Upper lobe of left lung (tissue), 6 donors: Measurements from ENCODE around the gene TMEM126B. TPM values are rescaled to one million over a fixed set of nuclear protein-coding genes. Genes with fewer than 3 reads are reported as not detected.

Experiments
- ATAC-seq, 2 donors: fragments of 200-7000 bp; cut with Tn5 transposase; one replicate each; pipeline ENCODE4 v1.9.1; 2022; ENCODE audit warnings: mild to moderate bottlenecking in 2 of 2, moderate library complexity in 2 of 2; ENCODE audit not compliant: low FRiP score in 2 of 2
- DNase-seq, 2 donors: peaks; one replicate each; pipeline ENCODE4 v3.0.0-alpha.2; 2019 to 2020
- H3K27ac ChIP-seq, 4 donors: fragments of 200-600 bp; sonication (generic); one replicate each; pipeline ENCODE4 v1.5.1; 2016 to 2019
- H3K27me3 ChIP-seq, 4 donors: fragments of 200-600 bp; sonication (generic); one replicate each; pipeline ENCODE4 v1.5.1; 2017 to 2019
- H3K36me3 ChIP-seq, 4 donors: fragments of 200-600 bp; sonication (generic); one replicate each; pipeline ENCODE4 v1.5.1; 2016 to 2019
- H3K4me1 ChIP-seq, 4 donors: fragments of 200-600 bp; sonication (generic); one replicate each; pipeline ENCODE4 v1.5.1; 2018 to 2019
- H3K4me3 ChIP-seq, 4 donors: fragments of 200-600 bp; sonication (generic); one replicate each; pipeline ENCODE4 v1.5.1; 2017 to 2019; ENCODE audit warnings: mild to moderate bottlenecking in 2 of 4, moderate library complexity in 1 of 4
- H3K9me3 ChIP-seq, 4 donors: fragments of 200-600 bp; sonication (generic); one replicate each; pipeline ENCODE4 v1.5.1; 2018 to 2019
- CTCF ChIP-seq, 6 experiments: fragments of 450-650 bp in 4 of 6; fragments of 200-600 bp in 2 of 6; sonication (generic) in 2 of 6; IDR thresholded peaks; one replicate each; pipeline ENCODE4 v1.5.1; 2016 to 2019; ENCODE audit warnings: antibody characterized with exemption in 6 of 6
- EP300 ChIP-seq, 4 donors: sonication (generic); formaldehyde crosslinking; IDR thresholded peaks; one replicate each; pipeline ENCODE4 v1.5.1; 2017; ENCODE audit warnings: antibody characterized with exemption in 4 of 4, control low read depth in 2 of 4
- POLR2A ChIP-seq, 4 donors: fragments of 450-650 bp; IDR thresholded peaks; one replicate each; pipeline ENCODE4 v1.5.1; 2016 to 2017; ENCODE audit warnings: antibody characterized with exemption in 4 of 4, mild to moderate bottlenecking in 2 of 4
- POLR2AphosphoS5 ChIP-seq, 2 donors: sonication (generic); formaldehyde crosslinking; IDR thresholded peaks; one replicate each; pipeline ENCODE4 v1.5.1; 2017; ENCODE audit warnings: antibody characterized with exemption in 2 of 2
- WGBS, 2 donors: methylation state at CpG; one replicate each; pipeline ENCODE4 v1.1.5; 2017 to 2018; 5-methylcytosine and 5-hydroxymethylcytosine counted together
- total RNA-seq, 6 donors: library from RNA; depleted of rRNA in 4 of 6; stranded (reverse); fragments of >200 nt in 4 of 6; gene quantifications; one replicate each; pipeline versions ENCODE4 v1.1.0 to v1.2.1, GENCODE V29; 2016 to 2021
- donor health status: DM: no; HTN: no; CAD: no; lungs with moderate emphysema.
- donor health status: DM: no; HTN: yes; CAD: no; lungs with severe emphysema.

TMEM126B gene
- total RNA-seq, 6 donors from 2014 or later, result 19.3 to 72.6 (median 44.8) TPM

- no peaks in the 10 kb centered on the region for H3K27me3 ChIP-seq
- ATAC-seq (no peak), DNase-seq (no peak)
- H3K9me3 ChIP-seq, result no peaks in the 10 kb centered on the region
- 86 to 96% methylated on average over 3 of the region's 3 CpGs for WGBS, 2 donors
- H3K36me3 ChIP-seq, result no peaks in the 10 kb centered on the region
- TF ChIP-seq POLR2AphosphoS5 (IDR thresholded peaks at IDR 0.05) (no peak), POLR2A (IDR thresholded peaks at IDR 0.05) (no peak), EP300 (IDR thresholded peaks at IDR 0.05) (no peak), CTCF (IDR thresholded peaks at IDR 0.05) (no peak)
- no peak overlapping the region for H3K4me3 ChIP-seq
- H3K4me1 ChIP-seq, result no peaks in the 10 kb centered on the region
- H3K27ac ChIP-seq, result no peak overlapping the region
Observed at GRCh38 chr11:85673393-85673792, 45.0 kb downstream of the TMEM126B start.

GRCh38 chr11:85679576-85679975 lies 51.2 kb downstream of the TMEM126B start:
- TF ChIP-seq POLR2AphosphoS5 (IDR thresholded peaks at IDR 0.05) (no peak), POLR2A (IDR thresholded peaks at IDR 0.05) (no peak), CTCF (IDR thresholded peaks at IDR 0.05) (no peak), EP300 (IDR thresholded peaks at IDR 0.05) (no peak)
- no peak for ATAC-seq
- peaks cover 0 to 7% (median 0%) of the 10 kb centered on the region in 4 donors for H3K4me1 ChIP-seq
- H3K9me3 ChIP-seq, result no peaks in the 10 kb centered on the region
- H3K4me3 ChIP-seq, result no peak overlapping the region
- no peaks in the 10 kb centered on the region for H3K36me3 ChIP-seq
- WGBS, 2 donors, result 86% methylated on average over 4 of the region's 4 CpGs
- no peak for DNase-seq
- no peaks in the 10 kb centered on the region for H3K27me3 ChIP-seq
- no peak overlapping the region for H3K27ac ChIP-seq

- WGBS, 2 donors, result 58 to 62% methylated on average over 1 of the region's 1 CpG
- no peak for TF ChIP-seq CTCF (IDR thresholded peaks at IDR 0.05)
- TF ChIP-seq POLR2A (IDR thresholded peaks at IDR 0.05), result no peak
- no peak for TF ChIP-seq POLR2AphosphoS5 (IDR thresholded peaks at IDR 0.05)
- no peak for TF ChIP-seq EP300 (IDR thresholded peaks at IDR 0.05)
- H3K36me3 ChIP-seq, result no peaks in the 10 kb centered on the region
Observed at GRCh38 chr11:85680897-85681296, 52.5 kb downstream of the TMEM126B start.

GRCh38 chr11:85682330-85683305 lies 54.2 kb downstream of the TMEM126B start:
- Histone ChIP-seq H3K36me3 (no peaks in the 10 kb centered on the region), H3K27ac (peak overlapping the region in 2 of 4 donors; percentile 36 to 44), H3K4me3 (peak overlapping the region; percentile 8 to 66 (median 50)), H3K27me3 (no peaks in the 10 kb centered on the region), H3K9me3 (no peaks in the 10 kb centered on the region), H3K4me1 (peaks cover 0 to 7% (median 0%) of the 10 kb centered on the region in 4 donors)
- TF ChIP-seq EP300 (IDR thresholded peaks at IDR 0.05) (no peak), POLR2A (IDR thresholded peaks at IDR 0.05) (no peak), CTCF (IDR thresholded peaks at IDR 0.05) (no peak), POLR2AphosphoS5 (IDR thresholded peaks at IDR 0.05) (no peak)
- peak; percentile 64 to 93 for DNase-seq
- 29 to 36% methylated on average over 32 to 43 of the region's 43 CpGs for WGBS, 2 donors
- peak; percentile 69 to 76 for ATAC-seq

More at GRCh38 chr11:85680897-85681296, 52.5 kb downstream of the TMEM126B start:
- no peaks in the 10 kb centered on the region for H3K9me3 ChIP-seq
- DNase-seq, result no peak
- no peaks in the 10 kb centered on the region for H3K27me3 ChIP-seq
- no peak overlapping the region for H3K27ac ChIP-seq
- no peak overlapping the region for H3K4me3 ChIP-seq
- ATAC-seq, result no peak
- peaks cover 0 to 7% (median 0%) of the 10 kb centered on the region in 4 donors for H3K4me1 ChIP-seq
